NB4 (cell line): ENCODE results near the gene PACS1.

Experiments used
- CTCF ChIP-seq: IDR thresholded peaks from one replicate; pipeline ENCODE4 v1.5.1; 2012; ENCODE audit warnings: low read depth, low read length
- POLR2A ChIP-seq: IDR thresholded peaks from 2 replicates; pipeline ENCODE4 v1.6.1; 2011; ENCODE audit warnings: mild to moderate bottlenecking; ENCODE audit not compliant: insufficient read length; ENCODE audit errors: extremely low read depth

- TF ChIP-seq CTCF (no peak), POLR2A (no peak)
These were observed 27.7 kb upstream of the PACS1 start for GRCh38 chr11:66042227-66042995.
